Keratinocyte (primary cell): ENCODE measurements around the gene CACUL1. TPM values are rescaled to one million over a fixed set of nuclear protein-coding genes. Genes with fewer than 3 reads are reported as not detected.

Experiments used
- DNase-seq: peaks from one replicate; pipeline ENCODE4 v3.0.0-alpha.2; 2011; ENCODE audit warnings: low read depth, missing footprints, low spot score
- FAIRE-seq: peaks from 2 replicates; lab custom pipeline; 2011; peaks lifted over from hg19 to GRCh38; lab: Jason Lieb, UNC
- H2AFZ ChIP-seq: 2 replicates; pipeline ENCODE4 v1.6.0; 2012; ENCODE audit warnings: low read length, control low read depth, inconsistent platforms; ENCODE audit not compliant: control insufficient read depth
- H3K27ac ChIP-seq: 2 replicates; pipeline ENCODE4 v1.5.1; 2011; ENCODE audit warnings: low read length; ENCODE audit not compliant: control insufficient read depth, insufficient read depth
- H3K27me3 ChIP-seq: 3 replicates; pipeline ENCODE4 v1.6.0; 2011; ENCODE audit warnings: low read length; ENCODE audit not compliant: control insufficient read depth, insufficient read depth; ENCODE audit errors: extremely low read depth
- H3K36me3 ChIP-seq, 2 experiments: 2 replicates in 1 of 2; 3 replicates in 1 of 2; pipeline ENCODE4 v1.5.1; 2011; ENCODE audit warnings: low read length in 2 of 2, mild to moderate bottlenecking in 1 of 2; ENCODE audit not compliant: control insufficient read depth in 2 of 2, insufficient read depth in 2 of 2; ENCODE audit errors: extremely low read depth in 1 of 2
- H3K4me1 ChIP-seq: 3 replicates; pipeline ENCODE4 v1.5.1; 2011; ENCODE audit warnings: low read length; ENCODE audit not compliant: control insufficient read depth, insufficient read depth; ENCODE audit errors: extremely low read depth
- H3K4me2 ChIP-seq: 3 replicates; pipeline ENCODE4 v1.6.0; 2011; ENCODE audit warnings: low read depth, low read length; ENCODE audit not compliant: control insufficient read depth, insufficient read depth; ENCODE audit errors: extremely low read depth
- H3K4me3 ChIP-seq, 3 experiments: fragments of 200-600 bp in 1 of 3; sonication (generic) in 1 of 3; 2 replicates in 2 of 3; 3 replicates in 1 of 3; pipeline ENCODE4 v1.5.1; 2011 to 2016; ENCODE audit warnings: low read length in 3 of 3, mild to moderate bottlenecking in 3 of 3, control low read depth in 2 of 3, inconsistent platforms in 1 of 3, low read depth in 1 of 3, mixed read lengths in 1 of 3, mixed run types in 1 of 3, moderate library complexity in 1 of 3; ENCODE audit not compliant: control insufficient read depth in 2 of 3, insufficient read depth in 2 of 3; ENCODE audit errors: extremely low read depth in 1 of 3
- H3K79me2 ChIP-seq: 2 replicates; pipeline ENCODE4 v1.6.0; 2012; ENCODE audit warnings: low read length; ENCODE audit not compliant: control insufficient read depth, insufficient read depth
- H3K9ac ChIP-seq: 3 replicates; pipeline ENCODE4 v1.6.0; 2011; ENCODE audit warnings: low read length; ENCODE audit not compliant: control insufficient read depth, insufficient read depth; ENCODE audit errors: extremely low read depth
- H3K9me1 ChIP-seq: 3 replicates; pipeline ENCODE4 v1.6.0; 2011; ENCODE audit warnings: low read length; ENCODE audit not compliant: control insufficient read depth, insufficient read depth; ENCODE audit errors: extremely low read depth
- H3K9me3 ChIP-seq: 2 replicates; pipeline ENCODE4 v1.5.1; 2012; ENCODE audit warnings: low read depth, low read length; ENCODE audit not compliant: control insufficient read depth
- H4K20me1 ChIP-seq: 3 replicates; pipeline ENCODE4 v1.6.0; 2011; ENCODE audit warnings: low read length; ENCODE audit not compliant: control insufficient read depth, insufficient read depth; ENCODE audit errors: extremely low read depth
- CTCF ChIP-seq, 3 experiments: IDR thresholded peaks in 1 of 3; conservative IDR thresholded peaks in 1 of 3; optimal IDR thresholded peaks in 1 of 3; 2 replicates in 2 of 3; 3 replicates in 1 of 3; pipeline versions ENCODE3 to v1.5.1; 2011; ENCODE audit warnings: low read length in 3 of 3, mild to moderate bottlenecking in 3 of 3, moderate library complexity in 2 of 3, control low read depth in 1 of 3, inconsistent platforms in 1 of 3; ENCODE audit not compliant: insufficient read depth in 2 of 3; ENCODE audit errors: extremely low read depth in 1 of 3
- EZH2 ChIP-seq: IDR thresholded peaks from one replicate; pipeline ENCODE4 v1.6.1; 2012; ENCODE audit warnings: inconsistent platforms, mild to moderate bottlenecking, low read length, moderate library complexity
- dilution Hi-C: fragments of 300-500 bp; cut with MboI; formaldehyde crosslinking; loops from one replicate; pipeline ENCODE4 v1.7.0; 2020; ENCODE audit warnings: low sequenced_read_pairs; ENCODE audit not compliant: extremely low pct_ligation_motif_present
- polyA plus RNA-seq, 5 experiments: library from polyadenylated mRNA; depleted of rRNA in 3 of 5; stranded (reverse) in 3 of 5; stranded (forward) in 1 of 5; unstranded in 1 of 5; fragments of >200 nt; gene quantifications; 1 replicate in 1 of 5; 2 replicates in 3 of 5; 3 replicates in 1 of 5; pipeline versions ENCODE4 v1.2.1 to v1.2.3, GENCODE V29; 2011 to 2012; ENCODE audit warnings: missing spikeins in 2 of 5, low read depth in 1 of 5, low replicate concordance in 1 of 5

CACUL1 gene
- polyA plus RNA-seq, 1 donor (not counting 4 experiments of a cell fraction or from before 2014, with no cell fraction given), result 36.5 TPM

- peak overlapping the region; percentile 65 for H3K27ac ChIP-seq
- no peak for TF ChIP-seq CTCF (optimal IDR thresholded peaks at IDR 0.05 in 1 of 3, IDR thresholded peaks at IDR 0.05 in 1 of 3, conservative IDR thresholded peaks at IDR 0.05 in 1 of 3; ENCODE audit: extremely low read depth in 1 of 3, insufficient read depth in 2 of 3, low read length in 3 of 3)
- TF ChIP-seq EZH2, result no peak
- H3K4me3 ChIP-seq, result peak overlapping the region; percentile 77 to 98 (median 83)
- peak overlapping the region; percentile 78 for H2AFZ ChIP-seq
- H3K79me2 ChIP-seq, result peaks cover 55% of the 10 kb centered on the region
- no peaks in the 10 kb centered on the region for H4K20me1 ChIP-seq
- dilution Hi-C loops, result no loop called here
- FAIRE-seq (no peak), DNase-seq (no peak)
- H3K4me2 ChIP-seq, result peak overlapping the region; percentile 63
- H3K9me1 ChIP-seq, result no peaks in the 10 kb centered on the region
- no peaks in the 10 kb centered on the region for H3K27me3 ChIP-seq
- H3K9ac ChIP-seq, result peak overlapping the region; percentile 86
- H3K36me3 ChIP-seq, result no peaks in the 10 kb centered on the region
- no peaks in the 10 kb centered on the region for H3K9me3 ChIP-seq
- peaks cover 13% of the 10 kb centered on the region for H3K4me1 ChIP-seq
Observed at GRCh38 chr10:118754229-118754555, 578 bp downstream of the CACUL1 start.

GRCh38 chr10:118753331-118754228 is 1.2 kb downstream of the CACUL1 start:
- Histone ChIP-seq H3K27me3 (no peaks in the 10 kb centered on the region), H3K27ac (peak overlapping the region; percentile 65), H3K9me1 (no peaks in the 10 kb centered on the region), H3K9me3 (no peaks in the 10 kb centered on the region), H3K36me3 (no peaks in the 10 kb centered on the region), H3K9ac (peak overlapping the region; percentile 86), H3K79me2 (peaks cover 61% of the 10 kb centered on the region), H4K20me1 (no peaks in the 10 kb centered on the region), H2AFZ (peak overlapping the region; percentile 78), H3K4me2 (peak overlapping the region; percentile 63), H3K4me1 (peaks cover 13% of the 10 kb centered on the region), H3K4me3 (peak overlapping the region; percentile 77 to 98 (median 83))
- DNase-seq (no peak), FAIRE-seq (peak; percentile 53)
- dilution Hi-C loops, result no loop called here
- TF ChIP-seq CTCF (optimal IDR thresholded peaks at IDR 0.05 in 1 of 3, IDR thresholded peaks at IDR 0.05 in 1 of 3, conservative IDR thresholded peaks at IDR 0.05 in 1 of 3; ENCODE audit: extremely low read depth in 1 of 3, insufficient read depth in 2 of 3, low read length in 3 of 3), result no peak
- TF ChIP-seq EZH2, result no peak
